ENCODE measurements around the gene CBX2.

The CBX2 gene

GRCh38 chr17:79742951-79743476 is 34.9 kb upstream of the CBX2 start:
- Histone ChIP-seq H3K4me3 (ENCODE audit: low read depth, low read length, poor library complexity, severe bottlenecking) (no peak overlapping the region), H3K79me2 (ENCODE audit: insufficient read depth, low read length) (no peaks in the 10 kb centered on the region), H2AFZ (ENCODE audit: low read length) (no peak overlapping the region), H3F3A (ENCODE audit: insufficient read depth, low read length) (no peaks in the 10 kb centered on the region), H3K27ac (ENCODE audit: low read depth, low read length, poor library complexity, severe bottlenecking) (no peak overlapping the region), H3K4me2 (ENCODE audit: low read length) (no peak overlapping the region), H3K27me3 (ENCODE audit: insufficient read depth, low read length) (peaks cover 10% of the 10 kb centered on the region; the same call in 1 of the 2 replicates), H3K4me1 (ENCODE audit: insufficient read depth, low read length, severe bottlenecking) (peaks cover 3% of the 10 kb centered on the region), H4K20me1 (ENCODE audit: insufficient read depth, low read length) (no peaks in the 10 kb centered on the region), H3K36me3 (ENCODE audit: insufficient read depth, low read length) (no peaks in the 10 kb centered on the region), H3K9me3 (ENCODE audit: low read length) (no peaks in the 10 kb centered on the region), H3K9me2 (ENCODE audit: low read depth, low read length) (no peaks in the 10 kb centered on the region), H3K9ac (ENCODE audit: low read length) (no peak overlapping the region)
- TF ChIP-seq, protein P1, sequence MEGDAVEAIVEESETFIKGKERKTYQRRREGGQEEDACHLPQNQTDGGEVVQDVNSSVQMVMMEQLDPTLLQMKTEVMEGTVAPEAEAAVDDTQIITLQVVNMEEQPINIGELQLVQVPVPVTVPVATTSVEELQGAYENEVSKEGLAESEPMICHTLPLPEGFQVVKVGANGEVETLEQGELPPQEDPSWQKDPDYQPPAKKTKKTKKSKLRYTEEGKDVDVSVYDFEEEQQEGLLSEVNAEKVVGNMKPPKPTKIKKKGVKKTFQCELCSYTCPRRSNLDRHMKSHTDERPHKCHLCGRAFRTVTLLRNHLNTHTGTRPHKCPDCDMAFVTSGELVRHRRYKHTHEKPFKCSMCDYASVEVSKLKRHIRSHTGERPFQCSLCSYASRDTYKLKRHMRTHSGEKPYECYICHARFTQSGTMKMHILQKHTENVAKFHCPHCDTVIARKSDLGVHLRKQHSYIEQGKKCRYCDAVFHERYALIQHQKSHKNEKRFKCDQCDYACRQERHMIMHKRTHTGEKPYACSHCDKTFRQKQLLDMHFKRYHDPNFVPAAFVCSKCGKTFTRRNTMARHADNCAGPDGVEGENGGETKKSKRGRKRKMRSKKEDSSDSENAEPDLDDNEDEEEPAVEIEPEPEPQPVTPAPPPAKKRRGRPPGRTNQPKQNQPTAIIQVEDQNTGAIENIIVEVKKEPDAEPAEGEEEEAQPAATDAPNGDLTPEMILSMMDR (IDR thresholded peaks at IDR 0.05; ENCODE audit: low read length): no peak
- TF ChIP-seq EZH2 (IDR thresholded peaks at IDR 0.05; ENCODE audit: borderline replicate concordance, low read length): no peak

DNA sequence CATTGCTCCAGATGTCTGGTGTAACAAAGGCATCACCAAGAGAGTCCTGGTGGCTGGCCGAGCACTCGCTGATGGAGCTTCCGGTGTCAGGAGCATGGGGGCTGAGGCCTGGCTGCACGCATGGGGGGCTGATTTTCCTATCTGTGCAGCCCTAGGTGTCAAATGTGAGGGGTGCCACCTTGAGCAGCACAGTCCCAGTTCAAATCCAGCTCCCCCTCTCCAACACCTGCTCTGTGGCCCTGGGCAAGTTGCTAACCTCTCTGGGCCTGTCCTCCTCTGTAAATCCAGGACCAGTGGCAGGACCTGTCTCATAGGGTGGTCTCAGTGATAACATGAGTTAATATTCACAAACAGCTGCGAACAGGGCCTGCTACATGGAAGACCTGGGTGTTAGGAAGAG is 34.3 kb upstream of the CBX2 start:
- no peaks in the 10 kb centered on the region for H3K79me2 ChIP-seq (ENCODE audit: insufficient read depth, low read length)
- TF ChIP-seq, protein P1 (IDR thresholded peaks at IDR 0.05; ENCODE audit: low read length): no peak
- no peak for TF ChIP-seq EZH2 (IDR thresholded peaks at IDR 0.05; ENCODE audit: borderline replicate concordance, low read length)
- H4K20me1 ChIP-seq (ENCODE audit: insufficient read depth, low read length): no peaks in the 10 kb centered on the region
- no peak overlapping the region for H3K27ac ChIP-seq (ENCODE audit: low read depth, low read length, poor library complexity, severe bottlenecking)
- no peak overlapping the region for H3K4me3 ChIP-seq (ENCODE audit: low read depth, low read length, poor library complexity, severe bottlenecking)
- no peak overlapping the region for H3K4me2 ChIP-seq (ENCODE audit: low read length)
- no peaks in the 10 kb centered on the region for H3K36me3 ChIP-seq (ENCODE audit: insufficient read depth, low read length)
- peaks cover 10% of the 10 kb centered on the region; the same call in 1 of the 2 replicates for H3K27me3 ChIP-seq (ENCODE audit: insufficient read depth, low read length)
- peaks cover 3% of the 10 kb centered on the region for H3K4me1 ChIP-seq (ENCODE audit: insufficient read depth, low read length, severe bottlenecking)
- no peak overlapping the region for H3K9ac ChIP-seq (ENCODE audit: low read length)
- H2AFZ ChIP-seq (ENCODE audit: low read length): no peak overlapping the region
- no peaks in the 10 kb centered on the region for H3F3A ChIP-seq (ENCODE audit: insufficient read depth, low read length)
- H3K9me3 ChIP-seq (ENCODE audit: low read length): no peaks in the 10 kb centered on the region
- no peaks in the 10 kb centered on the region for H3K9me2 ChIP-seq (ENCODE audit: low read depth, low read length)

DNA sequence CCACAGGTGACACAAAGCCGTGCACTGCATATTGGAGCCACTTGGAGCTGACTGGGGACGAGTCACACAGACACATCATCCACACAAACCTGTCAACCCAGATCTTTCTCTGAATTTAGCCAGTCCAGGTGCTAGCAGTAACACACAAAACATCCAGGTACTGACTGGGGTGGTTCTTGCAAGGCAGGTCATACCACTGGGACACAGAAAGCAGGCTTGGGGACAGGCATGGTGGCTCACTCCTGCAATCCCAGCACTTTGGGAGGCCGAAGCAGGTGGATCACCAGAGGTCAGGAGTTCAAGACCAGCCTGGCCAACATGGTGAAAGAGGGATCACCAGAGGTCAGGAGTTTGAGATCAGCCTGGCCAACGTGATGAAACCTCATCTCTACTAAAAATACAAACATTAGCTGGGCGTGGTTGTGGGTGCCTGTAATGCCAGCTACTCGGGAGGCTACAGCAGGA is 32.3 kb upstream of the CBX2 start:
- Histone ChIP-seq H3K9ac (ENCODE audit: low read length) (no peak overlapping the region), H3K27me3 (ENCODE audit: insufficient read depth, low read length) (peaks cover 5% of the 10 kb centered on the region; the same call in 1 of the 2 replicates), H3K9me3 (ENCODE audit: low read length) (no peaks in the 10 kb centered on the region)

More for the DNA sequence above, 32.3 kb upstream of the CBX2 start:
- H3K4me1 ChIP-seq (ENCODE audit: insufficient read depth, low read length, severe bottlenecking): peaks cover 3% of the 10 kb centered on the region
- no peaks in the 10 kb centered on the region for H3K79me2 ChIP-seq (ENCODE audit: insufficient read depth, low read length)
- H3K4me3 ChIP-seq (ENCODE audit: low read depth, low read length, poor library complexity, severe bottlenecking): no peak overlapping the region
- no peak overlapping the region for H2AFZ ChIP-seq (ENCODE audit: low read length)
- no peaks in the 10 kb centered on the region for H3K9me2 ChIP-seq (ENCODE audit: low read depth, low read length)
- no peaks in the 10 kb centered on the region for H4K20me1 ChIP-seq (ENCODE audit: insufficient read depth, low read length)
- TF ChIP-seq, protein P1 (IDR thresholded peaks at IDR 0.05; ENCODE audit: low read length): no peak
- no peak for TF ChIP-seq EZH2 (IDR thresholded peaks at IDR 0.05; ENCODE audit: borderline replicate concordance, low read length)
- no peaks in the 10 kb centered on the region for H3K36me3 ChIP-seq (ENCODE audit: insufficient read depth, low read length)
- no peak overlapping the region for H3K27ac ChIP-seq (ENCODE audit: low read depth, low read length, poor library complexity, severe bottlenecking)
- no peaks in the 10 kb centered on the region for H3F3A ChIP-seq (ENCODE audit: insufficient read depth, low read length)
- H3K4me2 ChIP-seq (ENCODE audit: low read length): no peak overlapping the region
